ENCODE measurements around the gene ZNF771.

The ZNF771 gene

GRCh38 chr16:30407102-30407803 is at the start of gene ZNF771:
Gene ZNF771, plus strand, starts transcription at chr16:30407606. Its CDS starts 448 bp downstream, at chr16:30408054.
- peak; percentile 90 for DNase-seq

GRCh38 chr16:30357715-30358576 is 49.5 kb upstream of the ZNF771 start:
- DNase-seq, result no peak

GRCh38 chr16:30358577-30358936 is 48.8 kb upstream of the ZNF771 start:
- DNase-seq, result no peak

- DNase-seq, result no peak
Observed at GRCh38 chr16:30358990-30359870, 48.2 kb upstream of the ZNF771 start.

- DNase-seq, result no peak
Observed at GRCh38 chr16:30359871-30360170, 47.6 kb upstream of the ZNF771 start.

- DNase-seq, result no peak
Observed at GRCh38 chr16:30361180-30361579, 46.2 kb upstream of the ZNF771 start.

- no peak for DNase-seq
Observed at GRCh38 chr16:30365200-30365599, 42.2 kb upstream of the ZNF771 start.

- DNase-seq, result no peak
Observed at GRCh38 chr16:30366511-30366910, 40.9 kb upstream of the ZNF771 start.

- no peak for DNase-seq
Observed at GRCh38 chr16:30367349-30368009, 39.9 kb upstream of the ZNF771 start.

- DNase-seq, result no peak
Observed at GRCh38 chr16:30368122-30368791, 39.1 kb upstream of the ZNF771 start.

GRCh38 chr16:30368792-30369090 is 38.7 kb upstream of the ZNF771 start:
- no peak for DNase-seq

- no peak for DNase-seq
Observed at GRCh38 chr16:30369091-30369937, 38.1 kb upstream of the ZNF771 start.

GRCh38 chr16:30369938-30370455 is 37.4 kb upstream of the ZNF771 start:
- DNase-seq, result peak; percentile 75

- DNase-seq, result peak; percentile 99
Observed at GRCh38 chr16:30370456-30371247, 36.8 kb upstream of the ZNF771 start, which contains the start of gene TBC1D10B. Gene TBC1D10B, minus strand, starts transcription at chr16:30370494. Its CDS starts 311 bp downstream, at chr16:30370183.

- no peak for DNase-seq
Observed at GRCh38 chr16:30371248-30371816, 36.1 kb upstream of the ZNF771 start.

- no peak for DNase-seq
Observed at GRCh38 chr16:30372038-30372712, 35.2 kb upstream of the ZNF771 start.

GRCh38 chr16:30372725-30373124 is 34.7 kb upstream of the ZNF771 start:
- no peak for DNase-seq

GRCh38 chr16:30374538-30374937 is 32.9 kb upstream of the ZNF771 start, which contains the start of gene MYL11:
Gene MYL11, plus strand, starts transcription at chr16:30374802. Its CDS starts 56 bp downstream, at chr16:30374858.
- DNase-seq, result no peak

GRCh38 chr16:30375864-30376263 is 31.5 kb upstream of the ZNF771 start:
- no peak for DNase-seq
